Measurements from ENCODE around the gene SNX8. TPM values are rescaled to one million over a fixed set of nuclear protein-coding genes. Genes with fewer than 3 reads are reported as not detected.
A peak's percentile ranks its signal among the peaks of the same experiment; 100 is the strongest.
"Not testable (repeated sequence)": the region's sequence is repeated elsewhere in the genome, so short reads cannot be mapped to it uniquely, and the experiment has no call there.

The SNX8 gene
- total and polyA plus RNA-seq, 2 experiments from 2014 or later, result 6.3 to 12.8 TPM

DNA sequence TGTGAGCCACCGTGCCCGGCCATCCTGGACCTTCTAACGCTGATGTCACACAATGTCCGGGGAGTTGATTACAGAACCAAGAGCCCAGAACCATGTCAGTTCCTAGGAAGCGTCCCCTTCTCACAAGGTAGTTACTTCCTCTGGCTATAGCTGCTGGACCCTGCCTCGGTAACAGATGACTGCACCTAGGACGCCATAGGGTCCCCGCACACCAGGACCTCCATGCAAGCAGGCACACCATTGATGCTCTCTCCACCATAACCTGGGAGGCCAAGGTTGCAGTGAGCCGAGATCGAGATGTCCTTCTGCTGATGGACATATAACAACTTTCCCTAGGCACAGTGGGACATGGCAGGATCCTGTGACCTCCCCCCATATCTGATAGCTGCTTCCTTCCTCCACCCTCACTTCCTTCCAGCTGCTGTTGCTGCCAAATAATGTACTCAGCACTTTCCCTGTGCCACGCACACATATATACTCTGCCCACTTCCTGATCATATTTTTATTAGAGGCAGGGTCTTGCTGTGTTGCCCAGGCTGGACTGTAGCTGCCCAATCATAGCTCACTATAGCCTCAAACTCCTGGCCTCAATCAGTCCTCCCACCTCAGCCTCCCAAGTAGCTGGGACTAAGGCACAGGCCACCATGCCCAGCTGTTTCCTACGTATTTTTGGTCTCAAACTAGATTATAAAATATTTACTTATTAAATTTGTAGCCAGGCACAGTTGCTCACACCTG, 3.5 kb upstream of the SNX8 start:
- no peak overlapping the region for H3K4me3 ChIP-seq
- no peaks in the 10 kb centered on the region for H3K36me3 ChIP-seq
- no peak for DNase-seq (ENCODE audit: low read depth in 1 of 2, low spot score in 1 of 2)
- H3K27me3 ChIP-seq, result no peaks in the 10 kb centered on the region
- H3K27ac ChIP-seq, result no peak overlapping the region
- H3K9me3 ChIP-seq (ENCODE audit: low read depth), result no peaks in the 10 kb centered on the region
- TF ChIP-seq, protein P1, sequence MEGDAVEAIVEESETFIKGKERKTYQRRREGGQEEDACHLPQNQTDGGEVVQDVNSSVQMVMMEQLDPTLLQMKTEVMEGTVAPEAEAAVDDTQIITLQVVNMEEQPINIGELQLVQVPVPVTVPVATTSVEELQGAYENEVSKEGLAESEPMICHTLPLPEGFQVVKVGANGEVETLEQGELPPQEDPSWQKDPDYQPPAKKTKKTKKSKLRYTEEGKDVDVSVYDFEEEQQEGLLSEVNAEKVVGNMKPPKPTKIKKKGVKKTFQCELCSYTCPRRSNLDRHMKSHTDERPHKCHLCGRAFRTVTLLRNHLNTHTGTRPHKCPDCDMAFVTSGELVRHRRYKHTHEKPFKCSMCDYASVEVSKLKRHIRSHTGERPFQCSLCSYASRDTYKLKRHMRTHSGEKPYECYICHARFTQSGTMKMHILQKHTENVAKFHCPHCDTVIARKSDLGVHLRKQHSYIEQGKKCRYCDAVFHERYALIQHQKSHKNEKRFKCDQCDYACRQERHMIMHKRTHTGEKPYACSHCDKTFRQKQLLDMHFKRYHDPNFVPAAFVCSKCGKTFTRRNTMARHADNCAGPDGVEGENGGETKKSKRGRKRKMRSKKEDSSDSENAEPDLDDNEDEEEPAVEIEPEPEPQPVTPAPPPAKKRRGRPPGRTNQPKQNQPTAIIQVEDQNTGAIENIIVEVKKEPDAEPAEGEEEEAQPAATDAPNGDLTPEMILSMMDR (IDR thresholded peaks at IDR 0.05; ENCODE audit: low read depth, low read length), result no peak
- no peaks in the 10 kb centered on the region for H3K4me1 ChIP-seq (ENCODE audit: low read depth)

DNA sequence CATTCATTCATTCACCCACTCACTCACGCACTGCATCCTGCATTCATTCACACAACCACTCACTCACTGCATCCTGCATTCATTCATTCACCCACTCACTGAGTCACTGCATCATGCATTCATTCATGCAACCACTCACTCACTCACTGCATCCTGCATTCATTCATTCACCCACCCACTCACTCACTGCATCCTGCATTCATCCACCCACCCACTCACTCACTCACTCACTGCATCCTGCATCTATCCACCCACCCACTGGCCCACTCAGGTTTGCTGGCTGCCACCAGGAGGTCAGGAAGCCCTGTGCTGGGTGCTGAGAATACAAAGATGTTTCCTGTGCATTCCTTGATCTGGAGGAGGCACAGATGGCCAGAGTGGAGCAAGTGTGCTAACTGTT, 2.3 kb upstream of the SNX8 start:
- TF ChIP-seq, protein P1 (IDR thresholded peaks at IDR 0.05; ENCODE audit: low read depth, low read length), result no peak
- H3K4me1 ChIP-seq (ENCODE audit: low read depth), result no peaks in the 10 kb centered on the region

DNA sequence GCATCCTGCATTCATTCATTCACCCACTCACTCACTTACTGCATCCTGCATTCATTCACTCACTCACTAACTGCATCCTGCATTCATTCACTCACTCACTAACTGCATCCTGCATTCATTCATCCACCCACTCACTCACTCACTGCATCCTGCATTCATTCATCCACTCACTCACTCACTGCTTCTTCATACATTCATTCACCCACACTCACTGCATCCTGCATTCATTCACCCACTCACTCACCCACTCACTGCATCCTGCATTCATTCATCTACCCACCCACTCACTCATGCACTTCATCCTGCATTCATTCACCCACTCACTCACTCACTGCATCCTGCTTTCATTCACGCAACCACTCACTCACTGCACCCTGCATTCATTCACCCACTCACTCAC, 1.5 kb upstream of the SNX8 start:
- no peaks in the 10 kb centered on the region for H3K27me3 ChIP-seq
- H3K36me3 ChIP-seq, result no peaks in the 10 kb centered on the region
- TF ChIP-seq, protein P1 (IDR thresholded peaks at IDR 0.05; ENCODE audit: low read depth, low read length), result no peak
- no peak overlapping the region for H3K27ac ChIP-seq
- H3K4me1 ChIP-seq (ENCODE audit: low read depth), result no peaks in the 10 kb centered on the region
- H3K9me3 ChIP-seq (ENCODE audit: low read depth), result no peaks in the 10 kb centered on the region
- DNase-seq (ENCODE audit: low read depth in 1 of 2, low spot score in 1 of 2), result no peak
- no peak overlapping the region for H3K4me3 ChIP-seq

More for the DNA sequence above, 2.3 kb upstream of the SNX8 start:
- H3K27ac ChIP-seq, result no peak overlapping the region
- H3K36me3 ChIP-seq, result no peaks in the 10 kb centered on the region
- DNase-seq (ENCODE audit: low read depth in 1 of 2, low spot score in 1 of 2), result peak in 1 of 2 donors; percentile 34
- H3K27me3 ChIP-seq, result no peaks in the 10 kb centered on the region
- H3K4me3 ChIP-seq, result no peak overlapping the region
- no peaks in the 10 kb centered on the region for H3K9me3 ChIP-seq (ENCODE audit: low read depth)

DNA sequence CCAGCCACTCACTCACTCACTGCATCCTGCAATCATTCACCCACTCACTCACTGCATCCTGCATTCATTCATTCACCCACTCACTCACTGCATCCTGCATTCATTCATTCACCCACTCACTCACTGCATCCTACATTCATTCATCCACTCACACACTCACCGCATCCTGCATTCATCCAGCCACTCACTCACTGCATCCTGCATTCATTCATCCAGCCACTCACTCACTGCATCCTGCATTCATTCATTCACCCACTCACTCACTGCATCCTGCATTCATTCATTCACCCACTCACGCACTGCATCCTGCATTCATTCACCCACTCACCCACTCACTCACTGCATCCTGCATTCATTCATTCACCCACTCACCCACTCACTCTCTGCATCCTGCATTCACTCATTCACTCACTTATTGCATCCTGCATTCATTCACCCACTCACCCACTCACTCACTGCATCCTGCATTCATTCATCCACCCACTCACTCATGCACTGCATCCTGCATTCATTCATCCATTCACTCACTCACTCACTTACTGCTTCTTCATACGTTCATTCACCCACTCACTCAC, 802 bp upstream of the SNX8 start:
- H3K4me1 ChIP-seq (ENCODE audit: low read depth); H3K36me3 ChIP-seq; H3K4me3 ChIP-seq; H3K27ac ChIP-seq; H3K9me3 ChIP-seq (ENCODE audit: low read depth); H3K27me3 ChIP-seq; DNase-seq (ENCODE audit: low read depth in 1 of 2, low spot score in 1 of 2): not testable (repeated sequence)

DNA sequence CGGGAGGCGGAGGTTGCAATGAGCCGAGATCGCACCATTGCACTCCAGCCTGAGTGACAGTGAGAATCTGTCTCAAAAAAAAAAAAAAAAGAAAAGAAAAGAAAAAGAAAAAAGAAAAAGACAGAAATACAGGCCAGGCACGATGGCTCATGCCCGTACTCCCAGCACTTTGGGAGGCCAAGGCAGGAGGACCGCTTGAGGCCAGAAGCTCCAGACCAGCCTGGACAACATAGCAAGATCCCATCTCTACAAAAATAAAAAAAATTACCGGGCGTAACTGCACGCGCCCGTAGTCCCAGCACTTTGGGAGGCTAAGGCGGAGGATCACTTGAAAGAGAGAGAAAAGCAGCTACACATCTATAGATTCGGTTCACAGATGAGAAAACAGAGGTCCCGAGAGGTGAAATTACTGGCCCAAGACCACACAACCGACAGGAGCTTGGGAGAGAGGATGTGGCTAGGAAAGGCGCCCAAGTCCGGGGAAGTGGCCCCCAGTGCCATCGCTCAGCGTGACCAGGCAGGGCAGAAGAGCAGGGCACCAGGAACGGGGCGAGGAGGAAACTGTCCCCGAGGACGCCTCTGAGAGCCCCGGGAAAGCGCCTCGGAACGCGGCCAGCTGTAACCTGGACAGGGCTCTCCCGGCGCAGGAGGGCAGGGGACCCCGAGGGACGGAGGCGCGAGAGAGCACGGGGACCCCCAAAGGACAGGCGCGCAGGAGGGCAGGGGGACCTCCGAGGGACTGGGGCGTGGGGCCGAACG, 612 bp downstream of the SNX8 start:
- no peaks in the 10 kb centered on the region for H3K27me3 ChIP-seq
- TF ChIP-seq, protein P1 (IDR thresholded peaks at IDR 0.05; ENCODE audit: low read depth, low read length), result no peak
- no peaks in the 10 kb centered on the region for H3K4me1 ChIP-seq (ENCODE audit: low read depth)
- DNase-seq (ENCODE audit: low read depth in 1 of 2, low spot score in 1 of 2), result no peak
- H3K9me3 ChIP-seq (ENCODE audit: low read depth), result no peaks in the 10 kb centered on the region
- peak overlapping the region; percentile 55 for H3K4me3 ChIP-seq
- no peak overlapping the region for H3K27ac ChIP-seq
- no peaks in the 10 kb centered on the region for H3K36me3 ChIP-seq

All from cardiac muscle cell (in vitro differentiated cells and primary cell).